Endothelial cell (in vitro differentiated cells): ENCODE data around the gene SLC26A9. TPM values are rescaled to one million over a fixed set of nuclear protein-coding genes. Genes with fewer than 3 reads are reported as not detected.
A peak's percentile ranks its signal among the peaks of the same experiment; 100 is the strongest.

Source experiments
- DNase-seq: peaks from one replicate; pipeline ENCODE4 v3.0.0; 2021; ENCODE audit warnings: low spot score
- H3K27ac Mint-ChIP-seq: one replicate; pipeline ENCODE4 v1.8.0; 2021; ENCODE audit warnings: mixed read lengths, inconsistent platforms; ENCODE audit not compliant: unreplicated experiment
- H3K27me3 Mint-ChIP-seq: one replicate; pipeline ENCODE4 v1.8.0; 2021; ENCODE audit warnings: mild to moderate bottlenecking, moderate library complexity, mixed read lengths, inconsistent platforms; ENCODE audit not compliant: unreplicated experiment
- H3K36me3 Mint-ChIP-seq: one replicate; pipeline ENCODE4 v1.8.0; 2021; ENCODE audit warnings: mild to moderate bottlenecking, low read depth, mixed read lengths, inconsistent platforms; ENCODE audit not compliant: unreplicated experiment
- H3K4me1 Mint-ChIP-seq: one replicate; pipeline ENCODE4 v1.8.0; 2021; ENCODE audit warnings: mild to moderate bottlenecking, mixed read lengths, inconsistent platforms; ENCODE audit not compliant: unreplicated experiment
- H3K4me3 Mint-ChIP-seq: one replicate; pipeline ENCODE4 v1.8.0; 2021; ENCODE audit warnings: mild to moderate bottlenecking, mixed read lengths, inconsistent platforms; ENCODE audit not compliant: unreplicated experiment
- H3K9me3 Mint-ChIP-seq: one replicate; pipeline ENCODE4 v1.8.0; 2021; ENCODE audit warnings: mixed read lengths, inconsistent platforms; ENCODE audit not compliant: unreplicated experiment
- CTCF ChIP-seq: fragments of 200-600 bp; sonication (generic); IDR thresholded peaks from one replicate; pipeline ENCODE4 v1.5.0; 2021; ENCODE audit warnings: antibody characterized with exemption; ENCODE audit not compliant: unreplicated experiment
- total RNA-seq: library from RNA; stranded (reverse); fragmentation: NEBNext Ultra II Directional; extraction: Animal tissue kit (Norgen Biotek cat#: 25700); gene quantifications from one replicate; pipeline ENCODE4 v1.2.1, GENCODE V29; 2021; ENCODE audit not compliant: unreplicated experiment

The SLC26A9 gene
- total RNA-seq, 1 donor from 2014 or later = not detected

GRCh38 chr1:205942631-205943159, 561 bp downstream of the SLC26A9 start:
- TF ChIP-seq CTCF = no peak
- peaks cover 26% of the 10 kb centered on the region for H3K4me1 Mint-ChIP-seq
- H3K4me3 Mint-ChIP-seq = no peak overlapping the region
- peaks cover 4% of the 10 kb centered on the region for H3K27me3 Mint-ChIP-seq
- H3K27ac Mint-ChIP-seq = no peak overlapping the region
- no peaks in the 10 kb centered on the region for H3K36me3 Mint-ChIP-seq
- no peaks in the 10 kb centered on the region for H3K9me3 Mint-ChIP-seq
- DNase-seq = no peak

GRCh38 chr1:205940710-205941109, 2.5 kb downstream of the SLC26A9 start:
- no peak for DNase-seq
- TF ChIP-seq CTCF = no peak
- Mint-ChIP-seq H3K4me1 (peaks cover 28% of the 10 kb centered on the region), H3K27me3 (peaks cover 2% of the 10 kb centered on the region), H3K36me3 (no peaks in the 10 kb centered on the region), H3K4me3 (no peak overlapping the region), H3K9me3 (no peaks in the 10 kb centered on the region), H3K27ac (no peak overlapping the region)

DNA sequence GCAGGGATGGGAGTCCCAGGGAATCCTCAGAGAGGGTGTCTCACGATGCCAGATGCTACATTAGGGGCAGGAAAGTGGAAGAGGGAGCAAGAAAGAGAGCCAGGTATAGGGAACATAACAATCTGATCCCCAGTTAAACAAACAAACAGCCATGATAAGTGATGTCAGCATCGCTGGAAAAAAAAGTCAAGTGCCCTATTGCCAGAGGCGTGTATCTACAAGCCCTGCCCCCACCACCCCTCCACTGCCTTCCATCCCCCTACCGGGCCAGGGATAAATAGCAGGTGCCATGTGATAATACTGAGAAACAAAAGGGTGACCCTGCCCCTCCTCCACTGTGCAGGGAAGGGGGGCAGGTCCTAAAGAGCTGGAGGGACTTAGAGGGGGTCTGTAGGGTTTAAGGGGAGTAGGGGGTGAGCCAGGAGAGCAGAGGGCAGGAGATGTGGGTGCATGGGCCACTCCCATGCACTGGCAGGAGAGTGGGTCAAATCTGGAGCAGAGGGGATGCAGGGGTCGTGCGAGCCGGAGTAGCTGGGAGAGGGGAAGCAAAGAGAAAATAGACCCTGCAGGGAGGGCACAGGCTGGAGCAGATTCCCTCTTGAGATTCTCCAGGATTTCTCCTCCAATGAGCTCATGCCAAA, 3.4 kb downstream of the SLC26A9 start:
- TF ChIP-seq CTCF = peak; percentile 20
- H3K27ac Mint-ChIP-seq = no peak overlapping the region
- H3K4me3 Mint-ChIP-seq = no peak overlapping the region
- H3K36me3 Mint-ChIP-seq = no peaks in the 10 kb centered on the region
- peaks cover 2% of the 10 kb centered on the region for H3K27me3 Mint-ChIP-seq
- H3K9me3 Mint-ChIP-seq = no peaks in the 10 kb centered on the region
- peak; percentile 44 for DNase-seq
- peaks cover 28% of the 10 kb centered on the region for H3K4me1 Mint-ChIP-seq

GRCh38 chr1:205938682-205939081, 4.6 kb downstream of the SLC26A9 start:
- Mint-ChIP-seq H3K4me1 (peaks cover 31% of the 10 kb centered on the region), H3K9me3 (no peaks in the 10 kb centered on the region), H3K4me3 (no peak overlapping the region), H3K36me3 (no peaks in the 10 kb centered on the region), H3K27me3 (peaks cover 2% of the 10 kb centered on the region), H3K27ac (peak overlapping the region; percentile 33)
- TF ChIP-seq CTCF = no peak
- no peak for DNase-seq

DNA sequence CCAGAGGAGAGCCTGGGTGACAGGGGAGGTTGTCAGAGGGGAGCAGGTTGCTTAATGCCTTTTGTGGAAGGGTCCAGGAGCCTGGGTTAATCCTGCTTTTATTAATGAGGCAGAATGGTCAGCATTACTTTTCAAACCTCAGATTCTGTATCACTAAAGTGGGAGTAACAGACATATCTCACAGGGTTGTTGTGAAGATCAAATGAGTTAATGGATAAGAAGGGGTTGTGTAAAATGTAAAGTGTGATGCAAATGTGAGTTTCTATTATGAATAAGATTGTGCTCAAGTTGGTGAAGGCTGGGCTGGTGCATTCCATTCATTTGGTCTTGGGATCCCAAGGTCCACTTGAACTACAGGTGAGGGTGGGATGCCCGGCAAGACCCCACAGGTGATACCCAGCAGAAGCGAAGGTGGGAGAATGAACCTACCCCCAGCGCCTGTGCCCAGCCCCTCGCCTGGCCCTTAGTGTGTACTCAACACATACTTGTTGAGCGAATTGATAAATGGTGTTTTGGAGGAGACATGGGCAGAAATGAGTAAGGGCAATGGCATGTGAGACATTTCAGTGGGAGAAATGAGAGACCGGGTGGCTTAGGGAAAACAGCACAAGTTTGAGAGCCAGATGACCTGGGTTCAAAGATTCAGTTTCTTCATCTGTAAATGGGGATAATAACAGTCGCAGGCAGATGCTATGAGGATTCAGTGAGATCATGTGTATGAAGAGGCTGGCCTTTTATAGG, 6.2 kb downstream of the SLC26A9 start:
- Mint-ChIP-seq H3K27me3 (peaks cover 10% of the 10 kb centered on the region), H3K9me3 (no peaks in the 10 kb centered on the region), H3K36me3 (no peaks in the 10 kb centered on the region), H3K4me3 (no peak overlapping the region), H3K4me1 (peaks cover 39% of the 10 kb centered on the region), H3K27ac (no peak overlapping the region)
- TF ChIP-seq CTCF = no peak
- DNase-seq = no peak
